ENCODE data around the gene PRRG2. TPM values are rescaled to one million over a fixed set of nuclear protein-coding genes. Genes with fewer than 3 reads are reported as not detected.

Gene PRRG2
- total RNA-seq, 1 experiment from 2014 or later: 0.43 TPM

GRCh38 chr19:49557641-49558325, 23.3 kb upstream of the PRRG2 start:
- no peak for DNase-seq (ENCODE audit: low spot score)

DNA sequence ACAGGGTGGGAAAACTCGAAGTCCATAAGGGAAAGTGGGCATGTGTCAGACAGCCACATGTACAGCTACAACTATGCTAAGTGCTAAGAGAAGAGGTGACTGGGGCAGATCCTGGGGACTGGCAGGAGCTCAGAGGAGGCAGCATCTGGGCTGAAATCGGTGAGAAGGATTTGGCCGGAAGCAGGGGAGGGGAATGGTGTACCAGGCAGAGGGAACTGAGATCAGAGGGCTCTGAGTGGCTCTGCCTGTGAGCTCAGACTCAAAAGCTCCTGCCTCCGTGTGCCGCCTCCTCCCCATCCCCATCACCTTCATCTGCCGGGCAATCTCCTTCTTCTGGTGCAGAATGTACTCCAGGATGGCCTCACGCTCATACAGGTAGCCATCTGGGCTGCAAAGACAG, 22.5 kb upstream of the PRRG2 start:
- no peak for DNase-seq (ENCODE audit: low spot score)

- DNase-seq (ENCODE audit: low spot score): no peak
Measured at GRCh38 chr19:49559443-49559842, 21.7 kb upstream of the PRRG2 start.

DNA sequence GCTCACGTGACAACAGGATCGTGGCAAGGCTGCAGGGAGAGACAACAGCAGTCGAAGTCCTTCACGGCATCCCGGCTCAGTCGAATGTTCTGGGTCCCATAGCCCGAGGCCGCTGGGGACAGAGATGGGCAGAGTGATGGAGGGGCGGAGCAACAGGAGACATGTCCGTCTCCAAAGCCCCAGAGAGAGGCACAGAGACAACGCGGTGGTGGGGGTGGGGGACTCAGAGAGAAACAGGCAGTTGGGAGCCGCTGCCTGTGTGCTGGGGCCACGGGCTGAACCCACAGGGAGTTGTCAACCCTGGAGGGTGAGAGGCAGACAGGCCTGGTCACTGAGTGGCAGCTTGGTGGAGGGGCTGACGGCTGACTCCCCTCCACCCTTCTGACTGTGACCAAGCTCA, 21.2 kb upstream of the PRRG2 start:
- DNase-seq (ENCODE audit: low spot score): no peak

- no peak for DNase-seq (ENCODE audit: low spot score)
Measured at GRCh38 chr19:49560358-49560900, 20.7 kb upstream of the PRRG2 start.

DNA sequence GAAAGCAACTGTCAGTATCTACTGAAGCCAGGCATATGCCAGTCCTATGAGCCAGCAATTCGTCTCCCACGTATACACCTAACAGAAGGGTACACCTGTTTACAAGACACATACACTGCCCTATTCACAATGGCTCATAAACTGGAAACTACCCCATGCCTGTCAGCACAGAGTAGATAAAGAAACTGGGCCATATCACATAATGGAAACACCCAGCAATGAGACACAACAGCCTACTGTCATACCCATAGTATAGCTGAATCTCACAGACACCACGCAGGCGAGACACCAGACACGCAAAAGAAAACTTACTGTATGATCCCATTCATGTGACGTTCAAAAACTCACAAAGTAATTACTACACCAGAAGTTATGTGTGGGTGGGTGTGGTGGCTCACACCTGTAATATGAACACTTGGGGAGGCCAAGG, 16.5 kb upstream of the PRRG2 start:
- DNase-seq (ENCODE audit: low spot score): no peak

GRCh38 chr19:49565261-49565660, 15.9 kb upstream of the PRRG2 start:
- DNase-seq (ENCODE audit: low spot score): no peak

DNA sequence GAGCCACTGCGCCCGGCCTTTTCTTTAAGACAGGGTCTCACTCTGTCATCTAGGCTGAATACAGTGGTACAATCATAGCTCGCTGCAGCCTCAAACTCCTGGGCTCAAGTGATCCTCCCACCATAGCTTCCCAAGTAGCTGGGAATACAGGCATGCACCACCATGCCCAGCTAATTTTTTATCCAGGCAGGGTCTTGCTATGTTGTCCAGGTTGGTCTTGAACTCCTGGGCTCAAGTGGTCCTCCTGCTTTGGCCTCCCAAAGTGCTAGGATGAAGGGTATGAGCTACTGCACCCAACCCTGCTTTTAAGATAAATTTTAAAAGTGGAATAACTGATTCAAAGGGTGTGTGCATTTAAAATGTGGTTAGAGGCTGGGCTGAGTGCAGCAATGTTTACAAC, 14.8 kb upstream of the PRRG2 start:
- DNase-seq (ENCODE audit: low spot score): no peak

DNA sequence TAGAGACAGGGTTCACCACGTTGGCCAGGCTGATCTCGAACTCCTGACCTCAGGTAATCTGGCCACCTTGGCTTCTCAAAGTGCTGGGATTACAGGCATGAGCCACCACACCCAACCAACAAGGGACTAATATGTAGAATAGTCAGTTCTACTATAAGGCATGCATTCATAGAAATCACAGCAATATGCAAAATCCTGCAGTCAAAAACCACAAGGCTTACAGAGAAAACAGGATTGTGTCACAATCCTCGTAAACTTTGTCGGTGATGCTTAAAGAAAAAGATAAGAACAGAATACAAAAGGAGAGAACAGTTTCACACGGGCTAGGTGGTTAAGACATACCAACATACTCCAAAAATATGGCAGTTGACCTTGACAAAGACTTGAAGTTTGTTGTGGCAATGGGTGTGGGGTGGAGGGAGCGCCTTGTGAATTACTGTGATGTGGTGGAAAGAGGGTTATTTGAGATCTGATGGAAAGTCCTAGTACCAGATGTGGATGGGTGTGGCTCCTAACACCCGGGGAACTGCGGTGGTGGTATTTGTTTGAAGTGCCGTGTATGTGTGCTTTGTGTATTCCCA, 13.2 kb upstream of the PRRG2 start:
- DNase-seq (ENCODE audit: low spot score): peak; percentile 58

- DNase-seq (ENCODE audit: low spot score): peak; percentile 85
Measured at GRCh38 chr19:49570138-49570856, 10.8 kb upstream of the PRRG2 start.

DNA sequence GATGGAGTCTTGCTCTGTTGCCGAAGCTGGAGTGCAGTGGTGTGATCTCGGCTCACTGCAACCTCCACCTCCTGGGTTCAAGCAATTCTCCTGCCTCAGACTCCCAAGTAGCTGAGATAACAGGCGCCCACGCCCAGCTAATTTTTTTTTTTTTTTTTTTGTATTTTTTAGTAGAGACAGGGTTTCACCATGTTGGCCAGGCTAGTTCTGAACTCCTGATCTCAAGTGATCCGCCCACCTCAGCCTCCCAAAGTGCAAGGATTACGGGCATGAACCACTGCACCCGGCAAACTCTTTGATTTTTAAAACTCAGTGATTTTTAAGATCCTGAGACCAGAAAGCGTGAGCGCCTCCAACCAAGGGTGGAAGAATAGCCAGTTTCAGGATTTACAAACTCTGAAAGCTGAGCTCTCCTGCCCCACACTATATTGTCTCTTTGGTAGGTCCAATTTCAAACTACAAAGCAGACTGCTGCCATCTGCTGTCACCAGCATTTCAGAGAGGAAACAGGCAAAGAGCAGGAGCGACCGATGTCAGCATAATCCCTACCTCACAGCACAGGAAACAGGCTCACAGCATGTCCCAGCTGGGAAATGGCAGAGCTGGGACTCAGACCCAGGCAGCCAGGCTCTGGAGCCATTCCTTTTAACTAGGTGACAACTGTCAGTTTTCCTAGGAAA, 10.0 kb upstream of the PRRG2 start:
- DNase-seq (ENCODE audit: low spot score): no peak

GRCh38 chr19:49573009-49573408, 8.1 kb upstream of the PRRG2 start:
- DNase-seq (ENCODE audit: low spot score): no peak

GRCh38 chr19:49573425-49573824, 7.7 kb upstream of the PRRG2 start:
- DNase-seq (ENCODE audit: low spot score): no peak

- no peak for DNase-seq (ENCODE audit: low spot score)
Measured at GRCh38 chr19:49574206-49574755, 6.8 kb upstream of the PRRG2 start.

DNA sequence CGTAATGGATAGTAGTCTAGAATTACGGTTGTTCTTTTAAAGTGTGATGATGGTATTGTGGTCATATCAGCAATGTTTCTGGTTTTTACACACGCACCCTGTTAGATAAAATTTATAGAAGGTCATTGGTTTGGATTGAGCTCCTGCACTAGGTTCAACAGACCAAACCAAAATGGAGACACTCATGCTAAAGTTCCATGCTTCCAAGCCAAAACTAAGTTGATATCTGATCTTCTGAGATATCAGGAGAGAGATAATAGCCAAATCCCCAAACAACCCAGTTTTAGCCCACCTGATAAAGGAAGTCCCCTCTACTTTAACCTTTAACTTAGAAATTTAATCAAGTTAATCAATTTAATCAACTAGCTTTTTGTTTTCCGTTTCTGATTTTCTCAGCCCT, 1.9 kb upstream of the PRRG2 start:
- no peak for DNase-seq (ENCODE audit: low spot score)

GRCh38 chr19:49579947-49580263, 1.2 kb upstream of the PRRG2 start:
- no peak for DNase-seq (ENCODE audit: low spot score)

DNA sequence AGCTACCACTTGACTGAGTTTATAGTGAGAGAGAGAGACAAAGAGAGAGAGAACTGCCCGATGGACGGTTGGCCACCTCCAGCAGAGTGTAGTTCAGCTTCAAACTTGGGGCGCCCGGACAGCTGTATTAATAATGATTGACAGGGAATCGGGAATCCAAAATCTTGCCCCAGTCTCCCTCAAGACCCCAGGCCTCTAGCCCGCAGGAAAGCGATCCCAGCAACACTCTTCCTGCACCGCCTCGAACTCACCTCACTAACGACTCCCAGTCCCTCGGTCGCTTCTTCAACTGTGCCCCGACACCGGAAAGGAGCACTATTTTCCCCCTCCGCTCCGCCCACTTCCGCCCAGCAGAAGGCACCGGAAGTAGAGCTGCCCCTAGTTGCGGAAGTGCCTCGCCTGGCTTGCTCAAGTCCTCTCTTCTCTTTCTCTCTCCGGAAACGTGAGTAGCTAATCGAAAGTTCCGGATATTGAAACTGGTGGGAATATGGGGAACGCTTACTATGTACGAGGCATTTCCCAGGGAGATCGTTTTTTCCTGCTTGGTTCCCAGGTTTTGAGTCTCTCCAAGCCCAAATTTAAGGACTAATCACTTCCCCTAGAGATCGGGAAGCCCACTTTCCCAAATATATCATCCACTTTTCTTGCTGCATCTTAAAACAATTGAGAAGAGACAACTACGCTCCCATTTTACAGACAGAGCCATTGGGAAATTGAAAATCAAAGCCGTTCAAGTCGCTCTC, 681 bp upstream of the PRRG2 start, which contains the start of gene NOSIP:
Gene NOSIP, minus strand, starts transcription at position 293 of the 743 bp plus-strand sequence. CDS start 19,865 bp downstream, outside the sequence.
- peak; percentile 95 for DNase-seq (ENCODE audit: low spot score)

GRCh38 chr19:49583239-49583638, 2.1 kb downstream of the PRRG2 start:
- no peak for DNase-seq (ENCODE audit: low spot score)

GRCh38 chr19:49585023-49585422, 3.9 kb downstream of the PRRG2 start:
- no peak for DNase-seq (ENCODE audit: low spot score)

- DNase-seq (ENCODE audit: low spot score): no peak
Measured at GRCh38 chr19:49587227-49587626, 6.1 kb downstream of the PRRG2 start.

Measured in A172 (cell line).